Measurements from ENCODE around the gene PILRA.

Gene PILRA

GRCh38 chr7:100390286-100391009 lies 17.2 kb downstream of the PILRA start:
- no peak for TF ChIP-seq CTCF (IDR thresholded peaks at IDR 0.05; ENCODE audit: low read depth, low read length)
- no peak for DNase-seq (ENCODE audit: extremely low read depth, low read depth)

- TF ChIP-seq CTCF (IDR thresholded peaks at IDR 0.05; ENCODE audit: low read depth, low read length), result no peak
- no peak for DNase-seq (ENCODE audit: extremely low read depth, low read depth)
Measured at GRCh38 chr7:100393233-100393905, 20.1 kb downstream of the PILRA start.

GRCh38 chr7:100394077-100394476 lies 20.8 kb downstream of the PILRA start:
- TF ChIP-seq CTCF (IDR thresholded peaks at IDR 0.05; ENCODE audit: low read depth, low read length), result no peak
- DNase-seq (ENCODE audit: extremely low read depth, low read depth), result no peak

- no peak for DNase-seq (ENCODE audit: extremely low read depth, low read depth)
- no peak for TF ChIP-seq CTCF (IDR thresholded peaks at IDR 0.05; ENCODE audit: low read depth, low read length)
Measured at GRCh38 chr7:100396421-100396982, 23.2 kb downstream of the PILRA start.

- TF ChIP-seq CTCF (IDR thresholded peaks at IDR 0.05; ENCODE audit: low read depth, low read length), result no peak
- no peak for DNase-seq (ENCODE audit: extremely low read depth, low read depth)
Measured at GRCh38 chr7:100397315-100398081, 24.2 kb downstream of the PILRA start.

GRCh38 chr7:100398239-100398638 lies 25.0 kb downstream of the PILRA start:
- TF ChIP-seq CTCF (IDR thresholded peaks at IDR 0.05; ENCODE audit: low read depth, low read length), result no peak
- DNase-seq (ENCODE audit: extremely low read depth, low read depth), result no peak
